Renal pelvis (tissue), 12 donors: ENCODE data around the gene CTSG. TPM values are rescaled to one million over a fixed set of nuclear protein-coding genes. Genes with fewer than 3 reads are reported as not detected.
"Not testable (repeated sequence)": the region's sequence is repeated elsewhere in the genome, so short reads cannot be mapped to it uniquely, and the experiment has no call there.

ENCODE experiments used
- DNase-seq: peaks from one replicate; pipeline ENCODE4 v3.0.0-alpha.2; 2013
- long read RNA-seq, 16 experiments: transcript quantifications; one replicate each; lab custom pipeline, GENCODE V29; 2026
- polyA plus RNA-seq, 3 donors: library from polyadenylated mRNA; unstranded; fragments of 120-200 nt; gene quantifications; one replicate each; pipeline ENCODE4 v1.2.1, GENCODE V29; 2013; ENCODE audit not compliant: insufficient read length in 3 of 3

The CTSG gene, protein sequence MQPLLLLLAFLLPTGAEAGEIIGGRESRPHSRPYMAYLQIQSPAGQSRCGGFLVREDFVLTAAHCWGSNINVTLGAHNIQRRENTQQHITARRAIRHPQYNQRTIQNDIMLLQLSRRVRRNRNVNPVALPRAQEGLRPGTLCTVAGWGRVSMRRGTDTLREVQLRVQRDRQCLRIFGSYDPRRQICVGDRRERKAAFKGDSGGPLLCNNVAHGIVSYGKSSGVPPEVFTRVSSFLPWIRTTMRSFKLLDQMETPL
- under 1 TPM; 0.25 to 0.71 (median 0.57) TPM for polyA plus RNA-seq
- long read RNA-seq, donor 1, result 0 reads
- long read RNA-seq, donor 2, result 0 reads
- long read RNA-seq, donor 3, result 0 reads
- long read RNA-seq, donor 4, result 0 reads
- long read RNA-seq, donor 5, result 0 reads
- long read RNA-seq, donor 6, result 0 reads
- long read RNA-seq, donor 7, result 0 reads
- long read RNA-seq, donor 8, result 0 reads
- long read RNA-seq, donor 9, result 0 reads
- long read RNA-seq, donor 10, partial matches to known transcripts, result 0 of 2 reads
- long read RNA-seq, donor 10, other reads (novel, unspliced or antisense), result 0 of 2 reads
- long read RNA-seq, donor 11, result 0 reads
- long read RNA-seq, donor 12, partial matches to known transcripts, result 0 of 1 reads
- long read RNA-seq, donor 12, other reads (novel, unspliced or antisense), result 0 of 1 reads
- long read RNA-seq, donor 13, result 0 reads
- long read RNA-seq, donor 14, result 0 reads
- long read RNA-seq, donor 15, result 0 reads
- long read RNA-seq, donor 16, result 0 reads

DNA sequence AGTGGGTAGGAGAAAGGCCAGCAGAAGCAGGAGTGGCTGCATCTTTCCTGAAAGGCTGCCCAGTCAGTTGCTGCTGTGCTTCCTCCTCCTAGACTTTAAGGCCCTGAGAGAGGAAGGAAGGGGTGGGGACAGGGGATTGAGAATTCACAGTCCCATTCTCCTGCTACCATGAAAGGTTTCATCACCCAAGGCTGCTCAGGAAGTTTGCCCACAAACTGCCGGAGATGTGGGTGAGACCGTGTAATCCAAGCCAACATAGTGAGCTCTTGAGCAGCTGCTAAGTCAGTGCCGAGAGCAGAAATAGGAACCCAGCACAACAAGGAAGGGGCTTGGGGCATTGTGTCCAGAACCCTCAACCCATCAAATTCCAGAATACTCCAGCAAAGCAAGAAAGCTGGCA is at the start of gene CTSG:
TSS of gene CTSG (minus strand) at position 69 of the 400 bp plus-strand sequence. CDS start at position 42, 27 bp downstream.
- DNase-seq, result no peak

DNA sequence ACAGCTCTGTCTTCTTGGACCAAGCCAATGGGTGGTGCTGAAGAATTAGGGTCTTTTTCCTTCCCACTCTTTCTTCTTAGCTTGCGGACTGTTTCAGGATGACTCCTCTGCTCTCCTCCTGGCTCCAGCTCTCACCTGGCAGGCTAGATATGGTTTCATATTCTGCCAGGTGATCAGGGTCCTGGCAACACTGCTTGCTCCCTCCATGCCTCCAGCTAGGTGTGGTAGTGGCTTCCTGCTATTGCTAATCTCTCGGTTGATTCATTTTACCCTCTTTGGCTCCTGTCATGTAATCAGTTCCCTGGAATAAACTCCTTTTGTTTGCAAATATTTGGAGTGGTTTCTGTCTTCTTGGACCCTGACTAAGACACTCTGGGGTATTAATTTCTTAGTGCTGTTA is 37.7 kb upstream of the CTSG start:
- no peak for DNase-seq

DNA sequence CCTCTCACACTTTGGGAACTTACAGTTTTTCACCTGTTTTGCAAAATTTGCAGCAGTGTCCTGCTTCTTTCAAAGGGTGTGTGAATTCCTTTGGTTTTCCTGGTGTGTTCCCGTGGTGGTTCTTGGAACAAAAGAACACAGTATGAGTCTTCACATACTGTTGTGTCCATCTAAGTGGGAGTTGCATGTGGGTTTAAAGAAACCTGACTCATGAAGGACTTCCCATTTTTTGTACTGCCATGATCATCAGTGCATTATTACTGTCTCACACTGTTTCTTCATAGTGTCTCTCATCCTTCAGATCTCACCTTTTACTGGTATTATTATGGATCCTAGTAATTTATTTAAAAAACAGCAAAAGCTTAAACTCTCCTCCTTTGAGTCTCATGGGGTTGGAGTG is 37.2 kb upstream of the CTSG start:
- DNase-seq, result no peak

DNA sequence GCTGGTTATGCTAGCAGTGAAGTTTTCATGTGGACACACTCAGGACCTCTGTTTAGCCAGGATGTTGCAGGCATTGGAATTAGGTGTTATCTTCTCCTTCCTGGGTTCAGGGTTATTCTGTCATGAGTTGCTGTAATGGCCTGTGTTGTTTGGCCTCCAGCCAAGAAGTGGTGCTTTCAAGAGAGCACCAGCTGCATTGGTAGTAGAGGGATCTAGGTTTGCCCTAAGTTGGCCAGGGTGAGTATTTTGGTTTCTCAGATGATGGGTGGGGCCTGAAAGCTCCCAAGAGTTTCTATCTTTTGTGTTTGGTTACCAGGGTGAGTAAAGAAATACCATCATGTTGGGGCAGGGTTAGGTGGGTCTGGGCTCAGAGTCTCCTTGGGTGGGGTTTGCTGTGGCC is 36.1 kb upstream of the CTSG start:
- DNase-seq, result no peak

DNA sequence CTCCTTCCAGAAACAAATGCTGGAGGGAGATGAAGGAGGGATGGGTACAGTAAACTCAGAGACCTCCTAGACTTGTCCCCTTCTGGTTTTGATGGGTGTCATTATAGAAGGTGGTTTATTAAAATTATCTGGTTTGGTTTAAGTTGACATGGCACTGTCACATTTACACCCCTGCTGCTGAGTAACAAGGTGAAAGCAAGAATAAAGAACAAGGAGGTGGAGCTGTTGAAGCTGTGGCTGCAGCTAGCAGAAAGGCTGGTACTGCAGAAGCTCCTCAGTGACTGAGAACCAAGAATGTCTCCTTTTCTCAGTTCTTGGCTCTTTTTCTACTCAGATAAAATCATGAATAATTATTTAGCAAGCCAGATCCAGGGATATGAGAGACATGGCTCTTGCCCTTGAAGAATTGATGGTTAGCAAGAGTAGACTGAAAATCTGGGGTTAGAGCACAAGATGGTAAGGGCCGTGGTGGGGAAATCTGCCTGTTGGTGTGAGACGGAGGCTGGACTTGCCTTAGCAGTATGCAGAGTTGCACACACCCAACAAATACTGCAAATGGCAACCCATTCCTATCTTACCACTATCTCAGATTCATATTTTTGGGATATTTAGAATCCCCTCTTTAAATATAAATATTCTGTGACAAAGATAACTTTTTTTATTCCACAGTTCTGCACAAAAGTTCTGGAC is 33.8 kb upstream of the CTSG start, which contains the start of gene GZMH:
TSS of gene GZMH (minus strand) at position 31 of the 690 bp plus-strand sequence. CDS start 72 bp downstream, outside the sequence.
- DNase-seq, result no peak

DNA sequence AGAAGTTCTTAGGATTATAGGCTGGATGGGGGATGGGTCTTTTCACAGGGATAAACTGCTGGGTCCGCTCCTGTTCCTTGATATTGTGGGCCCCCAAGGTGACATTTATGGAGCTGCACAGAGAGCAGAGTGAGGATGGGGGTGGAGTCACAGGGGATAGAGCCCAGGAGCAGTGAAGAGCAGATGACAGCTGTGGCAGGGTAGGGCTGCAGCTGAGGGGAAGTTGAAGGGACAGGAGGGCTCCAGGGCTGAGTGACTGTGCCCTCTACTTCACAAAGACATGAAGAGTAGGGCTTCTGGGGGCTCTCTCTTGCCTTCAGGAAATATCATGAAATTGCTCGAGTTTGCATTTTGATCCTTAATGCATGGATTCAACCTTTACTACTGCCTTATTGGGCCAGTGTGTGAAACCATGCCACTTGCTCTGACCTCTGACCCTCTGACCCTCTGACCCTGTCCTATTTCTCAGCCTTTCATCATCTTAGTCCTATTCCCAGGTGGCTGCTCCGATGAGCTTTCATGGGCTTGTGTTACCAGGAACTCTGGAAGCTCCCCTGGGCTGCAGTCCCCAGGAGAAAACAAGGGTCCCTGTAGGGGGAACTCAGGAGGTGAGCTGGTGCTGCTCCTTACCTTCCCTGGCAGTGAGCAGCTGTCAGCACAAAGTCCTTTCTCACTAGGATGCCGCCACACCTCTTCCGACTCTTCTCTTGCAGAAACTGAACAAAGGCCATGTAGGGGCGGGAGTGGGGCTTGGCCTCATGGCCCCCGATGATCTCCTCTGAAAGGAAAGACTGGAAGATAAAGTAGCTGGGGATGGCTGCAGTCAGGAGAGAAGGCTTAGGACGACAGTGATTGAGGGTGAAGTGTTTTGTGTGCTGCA is 31.8 kb upstream of the CTSG start:
- no peak for DNase-seq

DNA sequence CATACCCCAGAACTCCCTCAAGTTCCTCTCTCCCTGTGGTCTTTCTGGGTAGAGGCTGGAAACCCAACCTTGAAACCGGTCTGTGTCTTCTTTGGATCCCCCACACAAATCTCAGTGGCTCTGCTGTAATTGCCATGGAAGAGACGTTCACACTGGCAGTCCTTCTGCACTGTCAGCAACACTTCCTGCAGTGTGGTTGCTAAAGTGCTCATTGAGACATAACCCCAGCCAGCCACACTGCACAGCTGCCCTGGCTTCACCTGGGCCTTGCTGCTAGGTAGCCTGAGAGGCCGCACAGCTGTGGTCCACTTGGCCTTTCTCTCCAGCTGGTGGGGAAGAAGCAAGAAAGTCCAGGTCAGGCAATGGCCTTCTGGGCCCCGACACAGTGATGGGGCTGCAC is 31.0 kb upstream of the CTSG start:
- DNase-seq, result no peak

DNA sequence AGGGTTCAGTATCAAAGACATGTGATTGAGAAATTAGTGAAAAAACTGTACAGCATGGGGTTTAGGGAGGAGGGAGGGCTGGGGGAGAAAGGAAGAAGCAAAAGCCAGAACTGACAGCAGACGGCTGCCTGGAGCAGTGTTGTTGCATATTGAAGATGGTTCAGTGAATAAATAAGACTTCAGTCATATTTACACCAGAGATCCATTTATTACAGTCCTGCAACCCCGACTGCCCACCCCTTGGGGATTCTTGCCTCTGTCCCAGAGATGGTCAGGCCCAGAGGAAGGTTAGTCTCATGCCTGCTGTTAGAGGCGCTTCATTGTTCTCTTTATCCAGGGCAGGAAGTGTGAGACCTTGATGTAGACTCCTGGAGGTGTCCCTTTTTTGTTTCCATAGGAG is 30.2 kb upstream of the CTSG start:
- no peak for DNase-seq

DNA sequence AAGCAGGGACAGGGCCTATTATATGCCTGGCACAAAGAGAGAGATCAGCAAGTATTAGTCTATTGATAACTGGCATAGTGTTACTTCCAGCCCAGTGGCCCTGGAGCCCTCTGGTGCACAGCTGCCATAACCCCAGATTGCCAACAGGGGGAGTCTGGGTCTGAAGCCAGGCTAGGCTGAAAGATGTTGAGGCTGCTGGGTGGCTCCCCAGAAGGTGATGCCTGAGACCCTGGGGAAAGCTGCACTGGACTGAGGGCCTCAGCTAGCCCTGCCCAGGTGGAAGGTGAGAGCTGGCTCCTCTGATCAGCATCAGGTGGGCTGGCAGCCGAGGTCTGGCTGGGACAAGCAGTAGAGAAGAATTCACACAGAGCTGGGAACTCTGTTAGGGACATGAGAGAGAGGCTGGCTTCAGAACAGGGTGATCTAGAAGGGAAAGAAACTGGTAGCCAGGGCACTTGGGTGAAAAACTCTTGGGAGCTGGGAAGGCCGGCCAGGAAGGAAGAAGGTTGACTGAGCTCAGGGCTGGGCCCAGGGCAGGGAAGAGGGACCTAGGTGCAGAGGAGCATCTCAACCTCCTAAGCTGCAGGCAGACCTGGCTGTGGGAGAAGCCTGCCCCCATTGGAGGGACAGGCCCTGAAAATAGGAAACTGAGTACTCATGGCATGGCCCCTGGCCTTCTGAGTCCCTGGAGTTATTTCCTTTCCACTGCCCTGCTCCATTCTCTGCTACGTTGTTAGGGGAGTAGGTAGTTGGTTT is 29.6 kb upstream of the CTSG start:
- no peak for DNase-seq

DNA sequence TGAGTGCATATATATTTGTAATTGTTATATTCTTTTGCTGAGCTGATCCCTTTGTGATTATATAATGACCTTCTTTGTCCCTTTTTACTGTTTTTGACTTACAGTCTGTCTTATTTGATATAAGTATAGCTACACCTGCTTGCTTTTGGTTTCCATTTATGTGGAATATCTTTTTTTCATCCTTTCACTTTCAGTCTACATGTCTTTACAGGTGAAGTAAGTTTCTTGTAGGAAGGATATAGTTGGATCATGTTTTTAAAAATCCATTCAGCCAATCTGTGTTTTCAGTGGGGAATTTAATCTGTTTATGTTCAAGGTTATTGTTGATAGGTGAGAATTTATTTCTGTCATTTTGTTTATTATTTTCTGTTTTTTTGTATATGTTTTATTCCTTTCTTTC is 21.4 kb upstream of the CTSG start:
- no peak for DNase-seq

DNA sequence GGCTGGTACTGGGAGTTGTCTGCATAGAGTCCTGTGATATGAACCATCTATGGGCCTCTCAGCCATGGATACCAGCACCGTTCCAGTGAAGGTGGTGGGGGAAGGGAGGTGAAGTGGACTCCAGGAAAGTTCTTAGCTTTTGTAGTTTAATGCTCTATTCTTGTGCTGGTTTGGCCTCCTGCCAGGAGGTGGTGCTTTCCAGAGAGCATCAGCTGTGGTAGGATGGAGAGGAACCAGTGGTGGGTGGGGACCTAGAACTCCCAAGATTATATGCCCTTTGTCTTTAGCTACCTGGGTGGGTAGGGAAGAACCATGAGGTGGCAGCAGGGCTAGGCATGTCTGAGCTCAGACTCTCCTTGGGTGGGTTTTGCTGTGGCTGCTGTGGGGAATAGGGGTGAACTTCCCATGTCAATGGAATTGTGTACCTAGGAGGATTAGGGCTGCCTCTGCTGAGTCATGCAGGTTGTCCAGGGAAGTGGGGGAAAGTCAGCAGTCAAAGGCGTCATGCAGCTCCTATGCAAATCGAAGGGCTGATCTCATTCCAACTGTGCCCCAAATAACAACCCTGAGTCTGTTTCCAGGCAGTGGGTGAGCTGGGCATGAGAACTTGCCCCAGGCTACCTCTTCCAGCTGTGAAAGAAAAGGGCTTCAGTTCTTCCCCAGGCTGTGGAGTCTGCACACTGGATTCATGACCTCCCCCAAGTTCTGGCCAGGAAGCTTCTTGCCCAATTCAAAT is 19.2 kb upstream of the CTSG start:
- no peak for DNase-seq

DNA sequence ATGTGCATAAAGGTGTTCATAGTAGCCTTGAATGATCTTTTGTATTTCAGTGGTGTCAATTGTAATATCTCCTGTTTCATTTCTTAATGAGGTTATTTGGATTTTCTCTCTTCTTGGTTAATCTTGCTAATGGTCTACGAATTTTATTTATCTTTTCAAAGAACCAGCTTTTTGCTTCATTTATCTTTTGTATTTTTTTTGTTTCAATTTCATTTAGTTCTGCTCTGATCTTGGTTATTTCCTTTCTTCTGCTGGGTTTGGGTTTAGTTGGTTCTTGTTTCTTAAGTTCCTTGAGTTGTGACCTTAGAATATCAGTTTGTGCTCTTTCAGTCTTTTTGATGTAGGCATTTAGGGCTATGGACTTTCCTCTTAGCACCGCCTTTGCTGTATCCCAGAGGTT is 15.0 kb upstream of the CTSG start:
- not testable (repeated sequence) for DNase-seq

DNA sequence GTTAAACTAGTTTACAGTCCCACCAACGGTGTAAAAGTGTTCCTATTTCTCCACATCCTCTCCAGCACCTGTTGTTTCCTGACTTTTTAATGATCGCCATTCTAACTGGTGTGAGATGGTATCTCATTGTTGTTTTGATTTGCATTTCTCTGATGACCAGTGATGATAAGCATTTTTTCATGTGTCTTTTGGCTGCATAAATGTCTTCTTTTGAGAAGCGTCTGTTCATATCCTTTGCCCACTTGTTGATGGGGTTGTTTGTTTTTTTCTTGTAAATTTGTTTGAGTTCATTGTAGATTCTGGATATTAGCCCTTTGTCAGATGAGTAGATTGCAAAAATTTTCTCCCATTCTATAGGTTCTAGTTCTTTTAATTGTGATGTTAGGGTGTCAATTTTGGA is 8.4 kb upstream of the CTSG start:
- DNase-seq, result not testable (repeated sequence)

DNA sequence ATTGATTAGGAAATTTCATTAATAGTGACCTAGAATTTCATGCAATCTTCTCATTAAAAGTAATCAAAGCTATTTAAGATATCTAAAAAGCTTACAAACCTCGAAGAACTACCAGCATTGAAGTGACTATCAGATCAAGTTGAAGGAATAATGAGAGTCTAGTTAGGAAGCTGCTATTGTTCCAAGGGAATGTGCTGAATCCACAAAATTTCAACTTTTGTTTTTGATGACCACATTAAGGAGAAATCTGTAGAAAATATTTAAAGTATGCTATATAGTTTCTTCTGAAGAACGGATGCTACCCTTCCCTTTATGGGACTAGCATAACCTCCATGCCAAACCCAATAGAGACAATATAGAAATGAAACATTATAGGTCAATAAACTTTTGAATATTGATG is 2.5 kb upstream of the CTSG start:
- no peak for DNase-seq

DNA sequence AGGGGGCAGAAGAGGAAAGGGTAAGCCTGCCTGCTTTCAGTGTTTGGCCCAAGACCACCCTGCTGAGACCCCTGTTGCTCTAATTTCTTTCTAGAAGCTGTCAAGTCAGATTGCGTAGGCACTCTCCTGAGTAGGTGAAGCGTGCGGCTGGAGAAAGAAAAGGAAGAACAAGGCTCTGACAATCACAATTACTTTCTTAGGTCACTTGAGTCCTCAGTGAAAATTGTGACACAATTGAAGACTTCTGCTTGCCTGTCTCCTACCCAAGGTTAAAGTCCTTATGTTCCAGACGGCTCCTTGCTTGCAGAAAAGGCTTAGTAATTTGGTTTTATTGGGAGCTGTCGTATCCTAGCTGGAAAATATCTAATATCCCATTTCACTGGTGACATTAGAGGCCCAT is 721 bp upstream of the CTSG start:
- no peak for DNase-seq

DNA sequence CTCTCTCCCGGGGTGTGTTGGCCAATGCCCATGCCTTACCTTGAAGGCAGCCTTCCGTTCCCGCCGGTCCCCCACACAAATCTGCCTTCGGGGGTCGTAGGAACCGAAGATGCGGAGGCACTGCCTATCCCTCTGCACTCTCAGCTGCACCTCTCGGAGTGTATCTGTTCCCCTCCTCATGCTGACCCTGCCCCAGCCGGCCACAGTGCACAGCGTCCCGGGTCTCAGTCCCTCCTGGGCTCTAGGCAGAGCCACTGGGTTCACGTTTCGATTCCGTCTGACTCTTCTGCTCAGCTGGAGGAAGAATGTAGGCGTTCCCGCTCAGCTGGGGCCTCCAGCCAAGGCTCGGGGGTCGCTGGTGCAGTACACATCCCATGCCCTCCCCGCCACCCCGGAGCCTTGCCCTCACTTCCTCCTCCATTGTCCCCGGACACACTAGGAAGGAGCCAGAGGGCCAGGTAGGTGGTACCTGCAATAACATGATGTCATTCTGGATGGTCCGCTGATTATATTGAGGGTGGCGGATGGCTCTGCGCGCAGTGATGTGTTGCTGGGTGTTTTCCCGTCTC is 1.8 kb downstream of the CTSG start:
- no peak for DNase-seq

DNA sequence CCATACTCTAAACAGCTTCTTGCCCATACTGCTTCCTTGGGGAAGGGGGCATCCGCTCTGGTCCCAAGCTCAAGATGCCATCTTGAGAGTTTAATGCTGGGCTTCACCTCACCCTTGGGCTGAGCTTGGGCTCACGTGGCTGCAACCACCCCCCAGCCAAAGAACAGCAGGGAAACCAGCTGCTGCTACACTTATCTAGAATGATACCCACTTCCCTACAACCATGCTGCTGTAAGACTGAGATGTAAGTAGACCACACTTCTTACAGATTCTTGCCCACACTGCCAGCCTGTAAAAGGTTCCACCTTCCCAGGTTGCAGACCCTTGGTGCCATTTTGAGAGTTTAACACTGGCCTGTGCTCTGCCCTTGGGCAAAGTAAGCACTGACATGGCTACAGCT is 9.7 kb downstream of the CTSG start:
- DNase-seq, result no peak

DNA sequence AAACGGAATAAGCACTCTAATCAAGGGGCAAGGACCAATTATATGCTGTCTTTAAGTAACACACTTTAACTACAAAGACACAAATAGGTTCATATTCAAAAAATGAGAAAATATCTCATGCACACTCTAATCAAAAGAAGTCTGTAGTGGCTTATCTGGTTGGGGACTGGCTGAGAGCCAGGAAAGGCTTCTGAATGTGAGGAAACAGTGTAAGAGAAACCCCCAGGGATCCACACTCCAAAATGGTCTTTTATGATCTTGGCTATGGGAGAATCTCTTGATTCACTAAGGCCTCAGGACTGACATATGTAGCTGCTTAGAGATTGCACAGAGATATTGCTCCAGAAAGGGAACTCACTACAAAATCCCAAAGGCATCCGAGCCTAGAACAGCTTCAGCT is 10.3 kb downstream of the CTSG start:
- DNase-seq, result no peak

DNA sequence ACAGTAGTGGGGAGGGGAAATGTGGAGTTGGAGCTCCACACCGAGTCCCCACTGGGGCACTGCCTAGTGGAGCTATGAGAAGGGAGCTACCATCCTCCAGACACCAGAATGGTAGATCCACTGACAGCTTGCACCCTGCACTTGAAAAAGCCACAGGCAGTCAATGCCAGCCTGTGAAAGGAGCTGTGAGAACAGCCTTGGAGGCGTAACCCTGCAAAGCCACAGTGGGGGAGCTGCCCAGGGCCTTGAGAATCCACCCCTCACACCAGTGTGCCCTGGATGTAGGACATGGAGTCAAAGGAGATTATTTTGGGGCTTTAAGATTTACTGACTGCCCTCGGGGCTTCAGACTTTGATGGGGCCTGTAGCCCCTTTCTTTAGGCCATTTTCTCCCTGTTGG is 12.5 kb downstream of the CTSG start:
- no peak for DNase-seq

DNA sequence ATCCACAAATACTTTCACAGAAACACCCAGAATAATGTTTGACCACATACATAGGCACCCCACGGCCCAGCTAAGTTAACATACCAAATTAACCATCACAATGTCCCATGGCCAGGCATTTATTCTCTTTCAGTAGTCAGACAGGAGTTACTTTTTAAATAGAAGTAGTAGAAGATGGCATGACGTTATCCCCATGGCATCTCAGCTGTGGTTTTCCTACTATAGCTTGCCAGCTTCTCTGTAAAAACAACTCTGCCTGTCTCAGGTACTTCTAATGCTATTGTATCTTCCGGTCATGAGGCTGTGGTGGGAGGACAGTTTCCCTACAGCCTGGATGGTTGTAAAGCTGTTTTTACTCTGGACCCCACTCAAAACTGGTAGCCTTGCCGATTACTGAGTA is 19.3 kb downstream of the CTSG start:
- no peak for DNase-seq
